Effector memory CD8-positive, alpha-beta T cell (primary cell): Measurements from ENCODE around the gene IGF2BP1.
"Not testable (repeated sequence)": the region's sequence is repeated elsewhere in the genome, so short reads cannot be mapped to it uniquely, and the experiment has no call there.

ENCODE experiments used
- ATAC-seq: fragments of 150-1000 bp; cut with Tn5 transposase; replicated peaks from 2 replicates; pipeline ENCODE4 v1.10.0; 2021; ENCODE audit warnings: mild to moderate bottlenecking, moderate library complexity
- DNase-seq, 3 experiments: peaks; one replicate each; pipeline ENCODE4 v3.0.0; 2021
- H3K27ac Mint-ChIP-seq, 2 donors: one replicate each; pipeline ENCODE4 v1.8.0; 2022; ENCODE audit warnings: mild to moderate bottlenecking in 2 of 2, mixed read lengths in 2 of 2, moderate library complexity in 2 of 2
- H3K27me3 Mint-ChIP-seq, 2 donors: one replicate each; pipeline ENCODE4 v1.8.0; 2022; ENCODE audit warnings: mixed read lengths in 2 of 2
- H3K36me3 Mint-ChIP-seq: one replicate; pipeline ENCODE4 v1.8.0; 2022; ENCODE audit warnings: mild to moderate bottlenecking, moderate library complexity, mixed read lengths; ENCODE audit not compliant: insufficient read depth
- H3K4me1 Mint-ChIP-seq, 2 donors: one replicate each; pipeline ENCODE4 v1.8.0; 2022; ENCODE audit warnings: low read depth in 2 of 2, mixed read lengths in 2 of 2
- H3K4me3 Mint-ChIP-seq, 2 donors: one replicate each; pipeline ENCODE4 v1.8.0; 2022; ENCODE audit warnings: mild to moderate bottlenecking in 2 of 2, mixed read lengths in 2 of 2, moderate library complexity in 2 of 2
- H3K9me3 Mint-ChIP-seq, 2 donors: one replicate each; pipeline ENCODE4 v1.8.0; 2022; ENCODE audit warnings: mixed read lengths in 2 of 2

The IGF2BP1 gene

DNA sequence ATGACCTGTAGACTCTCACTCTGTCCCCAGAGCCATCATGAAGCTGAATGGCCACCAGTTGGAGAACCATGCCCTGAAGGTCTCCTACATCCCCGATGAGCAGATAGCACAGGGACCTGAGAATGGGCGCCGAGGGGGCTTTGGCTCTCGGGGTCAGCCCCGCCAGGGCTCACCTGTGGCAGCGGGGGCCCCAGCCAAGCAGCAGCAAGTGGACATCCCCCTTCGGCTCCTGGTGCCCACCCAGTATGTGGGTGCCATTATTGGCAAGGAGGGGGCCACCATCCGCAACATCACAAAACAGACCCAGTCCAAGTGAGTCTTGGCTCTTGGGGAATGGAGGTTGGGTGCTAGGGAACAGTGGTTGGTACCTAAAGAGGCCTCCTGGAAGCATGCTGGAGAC lies 41.0 kb downstream of the IGF2BP1 start:
- no peak for DNase-seq
- Mint-ChIP-seq H3K4me3 (no peak overlapping the region), H3K36me3 (no peaks in the 10 kb centered on the region), H3K27ac (no peak overlapping the region), H3K4me1 (no peaks in the 10 kb centered on the region), H3K27me3 (peaks cover 5 to 35% of the 10 kb centered on the region in 2 donors), H3K9me3 (no peaks in the 10 kb centered on the region)
- ATAC-seq: no peak

DNA sequence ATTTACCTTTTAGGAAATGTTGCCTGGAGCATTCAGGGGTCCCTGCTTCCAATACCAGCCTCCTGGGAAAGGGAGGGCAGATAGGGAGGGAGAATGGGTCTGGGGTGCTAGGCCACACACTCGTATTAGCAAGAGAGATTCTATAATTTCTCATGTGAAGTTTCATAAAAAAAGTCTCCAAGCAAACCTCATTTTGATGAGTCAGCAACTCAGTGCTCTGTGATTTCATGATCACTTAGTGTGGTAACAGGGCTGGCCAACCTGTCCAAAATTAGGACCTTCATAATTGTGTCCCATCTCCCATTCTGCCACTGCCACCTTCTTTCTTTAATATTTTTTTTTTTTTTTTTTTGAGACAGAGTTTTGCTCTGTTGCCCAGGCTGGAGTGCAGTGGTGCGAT lies 41.4 kb downstream of the IGF2BP1 start:
- no peak overlapping the region for H3K27ac Mint-ChIP-seq
- peaks cover 9 to 39% of the 10 kb centered on the region in 2 donors for H3K27me3 Mint-ChIP-seq
- H3K36me3 Mint-ChIP-seq: no peaks in the 10 kb centered on the region
- H3K4me1 Mint-ChIP-seq: no peaks in the 10 kb centered on the region
- H3K9me3 Mint-ChIP-seq: no peaks in the 10 kb centered on the region
- H3K4me3 Mint-ChIP-seq: no peak overlapping the region
- ATAC-seq (no peak), DNase-seq (no peak)

DNA sequence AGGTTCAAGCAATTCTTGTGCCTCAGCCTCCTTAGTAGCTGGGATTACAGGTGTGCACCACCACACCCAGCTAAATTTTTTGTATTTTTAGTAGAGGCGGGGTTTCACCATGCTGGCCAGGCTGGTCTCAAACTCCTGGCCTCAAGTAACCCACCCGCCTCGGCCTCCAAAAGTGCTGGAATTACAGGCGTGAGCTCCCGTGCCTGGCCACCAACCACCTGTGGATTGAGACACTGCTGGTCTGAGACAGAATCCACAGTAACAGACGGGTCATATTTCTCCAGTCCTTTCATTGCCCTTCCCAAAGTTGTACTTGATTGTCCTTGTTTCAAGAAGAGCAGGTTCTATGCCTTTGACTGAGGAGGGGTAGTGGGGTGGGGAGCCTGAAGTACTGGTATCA lies 42.3 kb downstream of the IGF2BP1 start:
- not testable (repeated sequence) for ATAC-seq

DNA sequence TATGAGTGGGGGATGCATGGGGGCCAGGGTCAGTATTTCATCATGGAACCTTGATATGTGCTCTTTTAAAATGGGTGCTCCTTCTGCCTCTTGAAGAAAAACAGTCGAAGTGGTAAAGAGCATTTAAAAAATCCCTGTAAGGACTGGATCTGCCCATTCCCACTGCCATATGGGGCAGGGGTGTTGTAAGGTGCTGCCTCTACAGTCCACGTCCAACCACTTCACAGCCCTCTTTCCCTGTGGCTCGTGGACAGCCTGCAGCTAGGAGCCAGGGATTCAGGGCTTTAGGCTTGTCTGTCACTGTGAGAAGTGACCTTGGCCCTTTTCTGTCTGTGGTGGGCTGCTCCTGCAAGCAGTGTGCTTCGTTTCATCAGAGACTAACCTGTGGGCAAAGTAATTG lies 44.3 kb downstream of the IGF2BP1 start:
- DNase-seq: no peak
- ATAC-seq: no peak
- Mint-ChIP-seq H3K4me3 (no peak overlapping the region), H3K27ac (no peak overlapping the region), H3K9me3 (no peaks in the 10 kb centered on the region), H3K4me1 (no peaks in the 10 kb centered on the region), H3K36me3 (no peaks in the 10 kb centered on the region), H3K27me3 (peaks cover 21 to 69% of the 10 kb centered on the region in 2 donors)

More for the DNA sequence above, 42.3 kb downstream of the IGF2BP1 start:
- not testable (repeated sequence) for H3K36me3 Mint-ChIP-seq, H3K27ac Mint-ChIP-seq, H3K4me1 Mint-ChIP-seq, DNase-seq, H3K9me3 Mint-ChIP-seq, H3K4me3 Mint-ChIP-seq
- H3K27me3 Mint-ChIP-seq: peaks cover 16 to 49% of the 10 kb centered on the region in 2 donors

DNA sequence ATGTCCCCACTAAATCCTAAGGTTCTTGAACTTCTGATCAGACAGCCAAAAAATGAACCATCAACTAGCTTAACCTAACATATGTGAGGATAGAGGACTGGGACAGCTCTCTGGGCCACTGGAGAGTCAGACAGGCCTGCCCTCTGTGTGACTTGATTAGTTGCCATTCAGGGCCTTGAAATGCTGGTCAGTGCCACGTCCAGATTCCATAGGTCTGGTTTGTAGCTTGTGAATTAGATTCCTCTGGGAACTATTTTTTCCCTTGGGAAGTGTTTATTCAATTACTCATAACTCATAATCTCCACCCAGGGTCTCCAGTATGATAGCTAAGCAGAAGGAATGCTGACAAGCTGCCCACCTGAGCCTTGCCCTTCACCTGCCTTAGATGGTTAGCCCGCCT lies 48.2 kb downstream of the IGF2BP1 start:
- Mint-ChIP-seq H3K36me3 (peaks cover under 1% of the 10 kb centered on the region), H3K27me3 (peaks cover 31 to 75% of the 10 kb centered on the region in 2 donors), H3K4me3 (no peak overlapping the region), H3K27ac (no peak overlapping the region), H3K9me3 (no peaks in the 10 kb centered on the region), H3K4me1 (no peaks in the 10 kb centered on the region)
- DNase-seq (no peak), ATAC-seq (no peak)

DNA sequence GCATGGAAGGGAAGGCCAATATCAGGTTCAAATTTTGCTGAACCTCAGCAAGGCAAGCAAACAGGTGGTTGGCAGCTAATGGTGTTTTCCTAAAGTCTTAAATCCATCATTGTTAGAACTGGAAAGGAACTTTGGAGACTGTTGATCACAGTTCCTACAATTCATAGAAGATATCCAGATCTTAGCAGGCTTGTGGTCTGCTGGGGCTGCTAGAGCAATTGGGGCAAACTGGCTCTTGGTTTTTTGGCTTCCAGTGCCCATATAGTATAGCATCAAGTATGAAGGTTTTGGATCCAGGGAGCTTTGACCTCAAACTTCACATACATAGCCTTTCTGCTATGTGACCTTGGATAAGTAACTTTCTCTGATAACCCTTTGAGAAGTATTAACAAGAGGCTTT lies 49.7 kb downstream of the IGF2BP1 start:
- DNase-seq: no peak
- Mint-ChIP-seq H3K36me3 (peaks cover 2% of the 10 kb centered on the region), H3K4me3 (no peak overlapping the region), H3K27ac (no peak overlapping the region), H3K9me3 (no peaks in the 10 kb centered on the region), H3K27me3 (peaks cover 33 to 65% of the 10 kb centered on the region in 2 donors), H3K4me1 (no peaks in the 10 kb centered on the region)
- no peak for ATAC-seq

DNA sequence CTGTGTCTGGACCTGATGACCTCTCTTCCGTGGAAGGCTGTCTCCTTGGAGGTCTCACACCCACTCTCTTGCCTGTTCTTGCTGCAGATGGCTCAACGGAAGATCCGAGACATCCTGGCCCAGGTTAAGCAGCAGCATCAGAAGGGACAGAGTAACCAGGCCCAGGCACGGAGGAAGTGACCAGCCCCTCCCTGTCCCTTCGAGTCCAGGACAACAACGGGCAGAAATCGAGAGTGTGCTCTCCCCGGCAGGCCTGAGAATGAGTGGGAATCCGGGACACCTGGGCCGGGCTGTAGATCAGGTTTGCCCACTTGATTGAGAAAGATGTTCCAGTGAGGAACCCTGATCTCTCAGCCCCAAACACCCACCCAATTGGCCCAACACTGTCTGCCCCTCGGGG lies 52.1 kb downstream of the IGF2BP1 start:
- Mint-ChIP-seq H3K4me1 (no peaks in the 10 kb centered on the region), H3K27me3 (peaks cover 33 to 71% of the 10 kb centered on the region in 2 donors), H3K9me3 (no peaks in the 10 kb centered on the region), H3K36me3 (peaks cover 2% of the 10 kb centered on the region), H3K4me3 (no peak overlapping the region), H3K27ac (no peak overlapping the region)
- DNase-seq: no peak
- no peak for ATAC-seq

DNA sequence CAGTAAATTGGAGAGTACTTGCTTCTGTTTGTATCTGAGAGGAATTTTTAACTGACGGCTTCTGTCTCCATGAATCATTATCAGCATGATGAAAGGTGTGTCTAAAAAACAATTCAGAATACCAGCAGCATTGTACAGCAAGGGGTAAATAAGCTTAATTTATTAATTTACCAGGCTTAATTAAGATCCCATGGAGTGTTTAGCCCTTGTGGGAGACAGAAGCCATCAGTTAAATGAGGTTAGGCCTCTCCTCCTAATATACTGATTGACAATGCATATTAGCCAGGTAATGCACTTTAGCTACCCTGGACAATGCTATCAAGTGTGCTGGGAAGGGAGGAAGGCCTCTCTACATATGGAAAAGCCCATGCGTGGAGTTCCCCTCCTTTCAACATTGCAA lies 53.4 kb downstream of the IGF2BP1 start:
- Mint-ChIP-seq H3K9me3 (no peaks in the 10 kb centered on the region), H3K27me3 (peaks cover 31 to 63% of the 10 kb centered on the region in 2 donors), H3K27ac (no peak overlapping the region), H3K4me1 (no peaks in the 10 kb centered on the region), H3K4me3 (no peak overlapping the region), H3K36me3 (peaks cover 2% of the 10 kb centered on the region)
- DNase-seq: no peak
- no peak for ATAC-seq

DNA sequence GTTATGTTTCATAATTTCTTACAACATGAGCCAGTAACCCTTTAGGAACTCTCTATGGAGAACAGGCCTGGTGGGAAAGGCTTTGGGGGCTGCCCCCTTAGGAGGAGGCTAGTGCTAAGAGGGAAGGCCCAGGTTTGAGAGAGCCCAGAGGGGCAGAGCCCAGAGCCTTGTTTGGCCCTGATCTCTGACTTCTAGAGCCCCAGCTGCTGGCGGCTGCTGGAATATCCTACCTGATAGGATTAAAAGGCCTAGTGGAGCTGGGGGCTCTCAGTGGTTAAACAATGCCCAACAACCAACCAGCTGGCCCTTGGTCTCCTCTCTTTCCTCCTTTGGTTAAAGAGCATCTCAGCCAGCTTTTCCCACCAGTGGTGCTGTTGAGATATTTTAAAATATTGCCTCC lies 54.1 kb downstream of the IGF2BP1 start:
- Mint-ChIP-seq H3K27ac (no peak overlapping the region), H3K4me3 (no peak overlapping the region), H3K4me1 (no peaks in the 10 kb centered on the region), H3K9me3 (no peaks in the 10 kb centered on the region), H3K27me3 (peaks cover 37 to 63% of the 10 kb centered on the region in 2 donors), H3K36me3 (peaks cover 2% of the 10 kb centered on the region)
- ATAC-seq (no peak), DNase-seq (no peak)

DNA sequence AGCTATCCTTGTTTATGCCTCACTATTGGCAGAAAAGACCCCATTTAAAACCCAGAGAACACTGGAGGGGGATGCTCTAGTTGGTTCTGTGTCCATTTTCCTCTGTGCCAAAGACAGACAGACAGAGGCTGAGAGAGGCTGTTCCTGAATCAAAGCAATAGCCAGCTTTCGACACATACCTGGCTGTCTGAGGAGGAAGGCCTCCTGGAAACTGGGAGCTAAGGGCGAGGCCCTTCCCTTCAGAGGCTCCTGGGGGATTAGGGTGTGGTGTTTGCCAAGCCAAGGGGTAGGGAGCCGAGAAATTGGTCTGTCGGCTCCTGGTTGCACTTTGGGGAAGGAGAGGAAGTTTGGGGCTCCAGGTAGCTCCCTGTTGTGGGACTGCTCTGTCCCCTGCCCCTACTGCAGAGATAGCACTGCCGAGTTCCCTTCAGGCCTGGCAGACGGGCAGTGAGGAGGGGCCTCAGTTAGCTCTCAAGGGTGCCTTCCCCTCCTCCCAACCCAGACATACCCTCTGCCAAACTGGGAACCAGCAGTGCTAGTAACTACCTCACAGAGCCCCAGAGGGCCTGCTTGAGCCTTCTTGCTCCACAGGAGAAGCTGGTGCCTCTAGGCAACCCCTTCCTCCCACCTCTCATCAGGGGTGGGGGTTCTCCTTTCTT lies 56.1 kb downstream of the IGF2BP1 start:
- Mint-ChIP-seq H3K27me3 (peaks cover 37 to 61% of the 10 kb centered on the region in 2 donors), H3K27ac (no peak overlapping the region), H3K4me3 (no peak overlapping the region), H3K9me3 (no peaks in the 10 kb centered on the region), H3K4me1 (no peaks in the 10 kb centered on the region), H3K36me3 (peaks cover 2% of the 10 kb centered on the region)
- ATAC-seq (no peak), DNase-seq (no peak)

DNA sequence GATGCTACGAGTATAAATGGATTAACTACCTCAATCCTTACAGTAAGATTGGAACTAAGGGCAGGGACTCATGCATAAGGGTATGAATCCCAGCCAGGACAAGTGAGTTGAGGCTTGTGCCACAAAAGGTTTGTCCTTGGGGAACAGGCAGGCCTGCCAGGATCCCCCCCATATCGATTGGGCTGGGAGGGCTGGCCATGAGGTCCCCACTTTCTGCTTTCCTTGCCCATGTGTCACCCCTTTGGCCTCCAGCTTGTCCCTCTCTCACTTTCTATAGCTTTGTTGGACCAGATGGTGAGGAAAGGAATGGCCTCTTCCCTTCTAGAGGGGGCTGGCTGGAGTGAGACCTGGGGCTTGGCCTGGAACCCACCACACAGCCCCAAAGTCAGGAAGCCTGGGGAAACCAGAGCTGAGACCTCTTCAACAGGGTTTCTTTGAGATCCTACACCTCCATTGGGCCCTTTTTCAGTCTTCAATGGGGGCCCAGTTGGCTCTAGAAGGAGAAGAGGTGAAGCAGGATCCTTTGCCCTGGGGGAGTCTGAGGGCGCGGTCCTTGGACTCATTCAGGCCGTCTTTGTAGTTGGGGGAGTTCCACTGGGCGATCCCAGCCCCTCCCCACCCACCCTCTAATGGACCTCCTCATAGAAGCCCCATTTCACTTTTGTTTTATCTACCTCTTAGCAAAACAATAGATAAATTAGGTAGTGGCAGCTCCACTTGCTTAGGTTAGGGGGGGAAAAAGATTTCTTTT lies 57.3 kb downstream of the IGF2BP1 start:
- no peaks in the 10 kb centered on the region for H3K9me3 Mint-ChIP-seq
- H3K27me3 Mint-ChIP-seq: peaks cover 27 to 48% of the 10 kb centered on the region in 2 donors
- H3K27ac Mint-ChIP-seq: no peak overlapping the region
- H3K36me3 Mint-ChIP-seq: peaks cover 2% of the 10 kb centered on the region
- no peak for ATAC-seq
- no peak overlapping the region for H3K4me3 Mint-ChIP-seq
- H3K4me1 Mint-ChIP-seq: no peaks in the 10 kb centered on the region
- DNase-seq: no peak

DNA sequence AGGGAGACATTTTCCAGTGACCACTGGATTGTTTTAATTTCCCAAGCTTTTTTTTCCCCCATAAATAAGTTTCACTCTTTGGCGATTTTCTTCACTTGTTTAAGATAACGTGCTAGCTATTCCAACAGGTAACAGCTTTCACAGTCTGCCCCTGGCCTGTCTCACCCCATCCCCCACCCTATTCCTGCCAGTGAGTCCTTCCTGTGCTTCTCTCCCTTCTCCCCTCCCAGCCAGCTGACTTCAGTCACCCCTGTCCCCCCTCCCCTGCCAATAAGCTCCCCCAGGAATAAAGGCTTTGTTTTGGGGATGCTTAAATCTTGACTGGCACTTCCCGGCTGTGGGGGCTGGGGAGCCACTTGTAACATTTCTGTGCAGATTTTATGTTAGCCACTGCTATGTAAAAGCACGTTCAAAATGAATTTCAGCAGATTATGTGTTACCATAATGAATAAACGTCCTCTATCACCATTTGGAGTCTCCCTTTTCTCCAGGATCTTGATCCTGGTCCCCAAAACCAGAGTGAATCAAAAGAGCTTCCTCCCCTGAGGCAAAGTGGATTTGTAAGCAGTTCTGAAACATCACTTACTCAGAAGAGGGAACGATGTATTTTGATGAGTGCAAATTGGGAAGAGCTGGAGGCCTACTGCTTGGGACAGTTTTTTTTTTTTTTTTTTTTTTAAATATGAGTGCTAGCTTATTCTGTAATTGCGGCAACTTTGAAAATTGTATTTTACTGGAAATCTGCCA lies 58.2 kb downstream of the IGF2BP1 start:
- Mint-ChIP-seq H3K4me3 (no peak overlapping the region), H3K9me3 (no peaks in the 10 kb centered on the region), H3K27me3 (peaks cover 32 to 41% of the 10 kb centered on the region in 2 donors), H3K4me1 (no peaks in the 10 kb centered on the region), H3K27ac (no peak overlapping the region), H3K36me3 (peaks cover 2% of the 10 kb centered on the region)
- ATAC-seq (no peak), DNase-seq (no peak)

DNA sequence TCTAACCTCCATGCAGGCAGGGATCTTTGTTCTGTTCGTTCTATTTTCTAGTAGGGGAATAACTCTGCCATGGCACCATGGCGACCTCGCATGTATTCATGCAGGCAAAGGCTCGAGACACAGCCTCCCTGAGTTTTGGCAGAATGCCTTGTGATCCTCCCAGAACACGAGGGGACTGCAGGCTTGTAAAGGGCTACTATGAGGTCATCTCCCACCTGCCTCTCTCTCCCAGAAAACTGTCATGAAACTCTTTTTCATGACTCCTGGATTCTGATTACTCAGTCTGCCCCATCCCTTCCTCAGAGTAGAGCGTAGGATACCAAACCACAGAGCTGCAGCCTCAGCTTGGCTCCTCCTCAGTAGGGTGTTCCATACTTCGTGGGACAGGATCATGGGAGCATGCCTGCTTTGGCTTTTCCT lies 64.3 kb downstream of the IGF2BP1 start:
- no peak for ATAC-seq
- no peaks in the 10 kb centered on the region for H3K36me3 Mint-ChIP-seq
- no peak overlapping the region for H3K27ac Mint-ChIP-seq
- DNase-seq: no peak
- no peaks in the 10 kb centered on the region for H3K9me3 Mint-ChIP-seq
- H3K4me3 Mint-ChIP-seq: no peak overlapping the region
- H3K27me3 Mint-ChIP-seq: peaks cover 0 to 6% of the 10 kb centered on the region in 2 donors
- H3K4me1 Mint-ChIP-seq: no peaks in the 10 kb centered on the region

DNA sequence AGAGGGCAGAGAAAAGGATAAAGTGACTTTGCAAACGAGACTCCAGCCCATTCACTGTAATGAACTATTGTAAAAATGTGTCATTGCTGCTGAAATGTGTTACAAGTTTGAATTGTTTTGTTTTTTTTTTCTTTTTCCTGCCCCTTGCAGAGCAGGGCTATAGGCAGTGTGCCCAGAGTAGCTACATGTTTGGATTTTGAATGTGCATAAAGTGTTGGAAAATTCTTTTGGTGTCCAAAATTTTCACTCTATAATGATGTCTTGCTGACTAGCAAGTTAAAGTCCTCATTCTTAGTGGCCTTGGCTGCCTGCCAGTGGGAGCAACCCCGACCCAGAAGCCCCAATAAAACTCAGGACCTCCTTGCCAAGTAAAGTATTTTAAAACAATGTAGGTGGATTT lies 66.5 kb downstream of the IGF2BP1 start:
- Mint-ChIP-seq H3K4me3 (no peak overlapping the region), H3K9me3 (no peaks in the 10 kb centered on the region), H3K27ac (no peak overlapping the region), H3K27me3 (peaks cover 0 to 6% of the 10 kb centered on the region in 2 donors), H3K36me3 (no peaks in the 10 kb centered on the region), H3K4me1 (no peaks in the 10 kb centered on the region)
- no peak for ATAC-seq
- DNase-seq: no peak
